HUES64 (cell line): ENCODE measurements around the gene CCSAP.
A peak's percentile ranks its signal among the peaks of the same experiment; 100 is the strongest.
"Not testable (repeated sequence)": the region's sequence is repeated elsewhere in the genome, so short reads cannot be mapped to it uniquely, and the experiment has no call there.

ENCODE experiments used
- H3K27ac ChIP-seq: 2 replicates; pipeline ENCODE4 v1.7.0; 2013; ENCODE audit warnings: low read depth, low read length, inconsistent platforms
- H3K27me3 ChIP-seq: 2 replicates; pipeline ENCODE4 v1.6.1; 2013; ENCODE audit warnings: mild to moderate bottlenecking, low read length; ENCODE audit not compliant: insufficient read depth
- H3K36me3 ChIP-seq: 2 replicates; pipeline ENCODE4 v1.6.1; 2013; ENCODE audit warnings: mild to moderate bottlenecking, low read length; ENCODE audit not compliant: insufficient read depth
- H3K4me1 ChIP-seq: 2 replicates; pipeline ENCODE4 v1.6.1; 2013; ENCODE audit warnings: mild to moderate bottlenecking, low read length, moderate library complexity; ENCODE audit not compliant: insufficient read depth
- H3K4me3 ChIP-seq: 2 replicates; pipeline ENCODE4 v1.5.1; 2013; ENCODE audit warnings: mild to moderate bottlenecking, low read length, moderate library complexity
- H3K9ac ChIP-seq: 2 replicates; pipeline ENCODE4 v1.6.1; 2013; ENCODE audit warnings: mild to moderate bottlenecking, low read depth, low read length
- H3K9me3 ChIP-seq: 2 replicates; pipeline ENCODE4 v1.6.1; 2013; ENCODE audit warnings: low read depth, low read length; ENCODE audit not compliant: insufficient read depth
- WGBS: fragments of 150-250, 120-280 bp; methylation state at CpG from one replicate; pipeline ENCODE4 v1.1.7; 2013; ENCODE audit warnings: missing lambda C conversion rate; 5-methylcytosine and 5-hydroxymethylcytosine counted together

The CCSAP gene

GRCh38 chr1:229378586-229379367 is 35.9 kb upstream of the CCSAP start:
- Histone ChIP-seq H3K9me3 (no peaks in the 10 kb centered on the region), H3K9ac (no peak overlapping the region), H3K4me3 (peak overlapping the region; percentile 20; the same call in 1 of the 2 replicates), H3K27ac (no peak overlapping the region), H3K4me1 (peaks cover 30% of the 10 kb centered on the region), H3K27me3 (peaks cover 11% of the 10 kb centered on the region; the same call in 1 of the 2 replicates), H3K36me3 (no peaks in the 10 kb centered on the region)
- WGBS, result 31% methylated on average over 7 of the region's 7 CpGs

- peaks cover 30% of the 10 kb centered on the region for H3K4me1 ChIP-seq
- over 99% methylated on average over 5 of the region's 6 CpGs for WGBS
- H3K36me3 ChIP-seq, H3K4me3 ChIP-seq, H3K9me3 ChIP-seq, H3K9ac ChIP-seq, H3K27ac ChIP-seq: not testable (repeated sequence)
- H3K27me3 ChIP-seq, result peaks cover 11% of the 10 kb centered on the region; the same call in 1 of the 2 replicates
Measured at GRCh38 chr1:229378035-229378434, 35.2 kb upstream of the CCSAP start.

- no peaks in the 10 kb centered on the region for H3K36me3 ChIP-seq
- H3K27ac ChIP-seq, result no peak overlapping the region
- peaks cover 11% of the 10 kb centered on the region; the same call in 1 of the 2 replicates for H3K27me3 ChIP-seq
- no peaks in the 10 kb centered on the region for H3K9me3 ChIP-seq
- peaks cover 30% of the 10 kb centered on the region for H3K4me1 ChIP-seq
- WGBS, result 89% methylated on average over 10 of the region's 10 CpGs
- H3K4me3 ChIP-seq, result no peak overlapping the region
- H3K9ac ChIP-seq, result no peak overlapping the region
Measured at GRCh38 chr1:229377429-229377828, 34.6 kb upstream of the CCSAP start.

DNA sequence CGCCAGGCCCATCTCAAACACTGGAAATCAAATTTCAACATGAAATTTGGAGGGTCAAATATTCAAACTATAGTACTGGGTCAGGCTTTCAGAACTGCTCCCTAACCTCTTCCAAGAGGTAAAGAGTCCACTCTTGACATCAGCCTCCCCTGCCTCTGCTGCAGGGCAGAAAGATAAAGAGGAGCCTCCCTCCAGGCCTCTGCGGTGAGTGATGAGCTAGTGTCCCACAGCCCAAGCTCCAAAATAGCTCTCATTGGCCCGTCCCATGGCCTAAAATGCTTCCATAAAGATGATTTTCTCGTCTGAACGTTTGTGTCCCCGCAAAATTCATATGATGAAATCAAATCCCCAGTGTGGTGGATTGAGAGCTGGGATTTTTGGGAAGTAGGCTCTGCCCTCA is 33.7 kb upstream of the CCSAP start:
- peaks cover 24% of the 10 kb centered on the region for H3K4me1 ChIP-seq
- 91% methylated on average over 6 of the region's 6 CpGs for WGBS

DNA sequence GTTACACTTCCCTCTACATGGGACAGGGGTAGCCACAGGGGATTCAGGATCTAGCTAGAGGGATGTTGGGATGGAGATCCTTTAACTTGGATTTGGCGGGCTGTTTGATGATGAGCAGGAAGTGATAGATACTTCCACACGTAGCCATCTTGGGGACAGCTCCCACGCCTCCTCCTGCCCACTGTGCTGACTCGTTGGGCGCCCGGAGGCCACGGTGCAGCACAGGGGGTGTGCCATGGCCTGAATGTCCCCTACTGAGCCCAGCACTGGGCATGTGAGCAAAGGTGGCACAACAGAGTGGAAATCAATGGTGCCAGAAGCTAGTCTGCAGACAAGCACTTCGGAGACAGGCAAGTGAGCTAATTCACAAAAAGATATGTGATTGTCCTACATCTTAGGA is 31.6 kb upstream of the CCSAP start:
- Histone ChIP-seq H3K27ac (no peak overlapping the region), H3K4me1 (peaks cover 3% of the 10 kb centered on the region), H3K36me3 (no peaks in the 10 kb centered on the region), H3K27me3 (no peaks in the 10 kb centered on the region), H3K4me3 (no peak overlapping the region), H3K9me3 (no peaks in the 10 kb centered on the region), H3K9ac (no peak overlapping the region)
- 96% methylated on average over 8 of the region's 8 CpGs for WGBS

More for the DNA sequence above, 33.7 kb upstream of the CCSAP start:
- H3K27ac ChIP-seq, result no peak overlapping the region
- H3K36me3 ChIP-seq, result no peaks in the 10 kb centered on the region
- no peak overlapping the region for H3K9ac ChIP-seq
- peaks cover 11% of the 10 kb centered on the region; the same call in 1 of the 2 replicates for H3K27me3 ChIP-seq
- H3K4me3 ChIP-seq, result no peak overlapping the region
- no peaks in the 10 kb centered on the region for H3K9me3 ChIP-seq

- H3K27me3 ChIP-seq, result no peaks in the 10 kb centered on the region
- H3K4me1 ChIP-seq, result no peaks in the 10 kb centered on the region; the same call in 1 of the 2 replicates
- H3K27ac ChIP-seq, result no peak overlapping the region
- H3K36me3 ChIP-seq, result no peaks in the 10 kb centered on the region
- WGBS, result 95% methylated on average over 6 of the region's 6 CpGs
- H3K4me3 ChIP-seq, result no peak overlapping the region
- H3K9ac ChIP-seq, result no peak overlapping the region
- H3K9me3 ChIP-seq, result no peaks in the 10 kb centered on the region
Measured at GRCh38 chr1:229373395-229373794, 30.5 kb upstream of the CCSAP start.

DNA sequence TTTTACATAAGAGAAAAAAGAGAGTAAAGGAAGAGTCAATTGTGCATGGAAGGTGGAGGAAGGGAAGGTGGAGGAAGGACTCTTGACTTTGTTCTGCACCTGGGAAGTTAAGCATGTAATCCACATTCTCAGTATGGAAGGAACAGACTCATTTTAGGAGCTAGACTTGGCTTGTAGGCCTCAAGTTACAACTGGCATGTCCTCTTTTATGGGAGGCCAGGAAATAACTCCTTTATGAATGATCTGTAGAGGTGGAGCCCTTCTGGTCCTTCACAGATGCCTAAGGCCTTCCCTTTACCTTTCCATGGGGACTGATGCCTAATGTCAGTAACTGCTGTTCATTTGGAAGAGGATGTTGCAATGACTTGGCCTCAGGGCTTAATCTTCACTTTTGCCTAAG is 29.4 kb upstream of the CCSAP start:
- Histone ChIP-seq H3K9ac (no peak overlapping the region), H3K9me3 (no peaks in the 10 kb centered on the region), H3K4me3 (no peak overlapping the region), H3K27me3 (no peaks in the 10 kb centered on the region), H3K36me3 (no peaks in the 10 kb centered on the region), H3K27ac (no peak overlapping the region), H3K4me1 (no peaks in the 10 kb centered on the region; the same call in 1 of the 2 replicates)

- Histone ChIP-seq H3K27ac (no peak overlapping the region), H3K4me1 (no peaks in the 10 kb centered on the region; the same call in 1 of the 2 replicates), H3K36me3 (no peaks in the 10 kb centered on the region), H3K4me3 (no peak overlapping the region), H3K27me3 (no peaks in the 10 kb centered on the region), H3K9me3 (no peaks in the 10 kb centered on the region), H3K9ac (no peak overlapping the region)
- WGBS, result 97% methylated on average over 6 of the region's 6 CpGs
Measured at GRCh38 chr1:229371624-229372023, 28.8 kb upstream of the CCSAP start.

DNA sequence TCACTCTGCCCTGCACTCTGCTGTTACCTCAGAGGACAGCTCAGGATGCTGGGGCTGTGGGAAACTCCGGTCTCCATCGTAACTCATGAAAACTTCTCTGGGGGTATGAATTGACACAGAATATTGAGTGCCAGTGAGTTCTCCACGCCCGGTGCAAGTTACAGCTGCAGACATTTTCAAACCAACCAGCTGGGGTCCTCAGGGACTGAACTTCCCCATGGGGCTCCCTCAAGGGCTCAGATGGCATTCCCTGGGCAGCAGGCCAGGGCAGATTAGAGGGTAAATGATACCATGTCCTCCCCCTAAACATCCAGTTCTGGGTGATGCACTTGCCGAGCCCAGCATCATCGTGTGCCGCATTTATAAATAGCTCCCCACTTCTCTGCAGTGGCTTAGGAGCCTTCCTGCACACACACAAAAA is 27.8 kb upstream of the CCSAP start:
- no peak overlapping the region for H3K27ac ChIP-seq
- 86% methylated on average over 7 of the region's 7 CpGs for WGBS
- H3K9ac ChIP-seq, result no peak overlapping the region
- no peaks in the 10 kb centered on the region for H3K36me3 ChIP-seq
- no peaks in the 10 kb centered on the region for H3K9me3 ChIP-seq
- H3K4me1 ChIP-seq, result no peaks in the 10 kb centered on the region; the same call in 1 of the 2 replicates
- no peaks in the 10 kb centered on the region for H3K27me3 ChIP-seq
- no peak overlapping the region for H3K4me3 ChIP-seq

GRCh38 chr1:229368347-229368746 is 25.5 kb upstream of the CCSAP start:
- H3K36me3 ChIP-seq, result no peaks in the 10 kb centered on the region
- 91% methylated on average over 2 of the region's 2 CpGs for WGBS
- H3K27ac ChIP-seq, result no peak overlapping the region
- H3K9me3 ChIP-seq, result no peaks in the 10 kb centered on the region
- no peak overlapping the region for H3K4me3 ChIP-seq
- no peaks in the 10 kb centered on the region for H3K27me3 ChIP-seq
- H3K9ac ChIP-seq, result no peak overlapping the region
- H3K4me1 ChIP-seq, result no peaks in the 10 kb centered on the region; the same call in 1 of the 2 replicates

DNA sequence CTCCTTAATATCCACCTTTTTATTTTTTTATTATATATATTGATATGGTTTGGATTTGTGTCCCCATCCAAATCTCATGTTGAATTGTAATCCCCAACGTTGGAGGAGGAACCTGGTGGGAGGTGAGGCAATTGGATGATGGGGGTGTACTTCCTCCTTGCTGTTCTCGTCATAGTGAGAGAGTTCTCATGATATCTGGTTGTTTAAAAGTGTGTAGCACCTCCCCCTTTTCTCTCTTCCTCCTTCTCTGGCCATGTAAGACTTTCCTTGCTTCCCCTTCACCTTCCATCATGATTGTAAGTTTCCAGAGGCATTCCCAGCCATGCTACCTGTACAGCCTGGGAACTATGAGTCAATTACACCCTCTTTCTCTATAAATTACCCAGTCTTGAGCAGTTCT is 22.7 kb upstream of the CCSAP start:
- H3K9ac ChIP-seq, result no peak overlapping the region
- no peaks in the 10 kb centered on the region for H3K9me3 ChIP-seq
- peaks cover 3% of the 10 kb centered on the region; the same call in 1 of the 2 replicates for H3K27me3 ChIP-seq
- H3K36me3 ChIP-seq, result no peaks in the 10 kb centered on the region
- 80% methylated on average over 1 of the region's 2 CpGs for WGBS
- H3K27ac ChIP-seq, result no peak overlapping the region
- H3K4me3 ChIP-seq, result no peak overlapping the region
- peaks cover 1% of the 10 kb centered on the region; the same call in 1 of the 2 replicates for H3K4me1 ChIP-seq
